Activated CD8-positive, alpha-beta T cell treated with anti-CD3 and anti-CD28 coated beads, Interleukin-2, amount 10 ng/mL, durations not matched to agents 7 days and 5 days (primary cell): ENCODE results near the gene IRF4. TPM values are rescaled to one million over a fixed set of nuclear protein-coding genes. Genes with fewer than 3 reads are reported as not detected.
"Not testable (repeated sequence)": the region's sequence is repeated elsewhere in the genome, so short reads cannot be mapped to it uniquely, and the experiment has no call there.

ENCODE experiments used
- ATAC-seq: fragments of 150-1000 bp; cut with Tn5 transposase; one replicate; pipeline ENCODE4 v1.10.0; 2021; ENCODE audit warnings: moderate library complexity
- CTCF ChIA-PET: fragments of 350-600 bp; sonication (Branson Sonifier 250); formaldehyde crosslinking; loops from one replicate; lab custom pipeline; 2021; ENCODE audit warnings: antibody characterized with exemption; lab: Charles Lee
- POLR2A ChIA-PET: fragments of 350-600 bp; sonication (Branson Sonifier 250); formaldehyde crosslinking; loops from one replicate; lab custom pipeline; 2021; ENCODE audit warnings: antibody characterized with exemption; lab: Charles Lee
- DNase-seq: peaks from one replicate; pipeline ENCODE4 v3.0.0-alpha.2; 2020
- H3K27ac Mint-ChIP-seq: one replicate; pipeline ENCODE4 v1.8.0; 2021; ENCODE audit warnings: mild to moderate bottlenecking, mixed read lengths
- H3K27me3 Mint-ChIP-seq: one replicate; pipeline ENCODE4 v1.8.0; 2021; ENCODE audit warnings: low read depth, mixed read lengths
- H3K36me3 Mint-ChIP-seq: one replicate; pipeline ENCODE4 v1.8.0; 2021; ENCODE audit warnings: low read depth, mixed read lengths
- H3K4me1 Mint-ChIP-seq: one replicate; pipeline ENCODE4 v1.8.0; 2021; ENCODE audit warnings: low read depth, mixed read lengths
- H3K4me3 Mint-ChIP-seq: one replicate; pipeline ENCODE4 v1.8.0; 2021; ENCODE audit warnings: mild to moderate bottlenecking, mixed read lengths
- H3K9me3 Mint-ChIP-seq: one replicate; pipeline ENCODE4 v1.8.0; 2022; ENCODE audit warnings: mixed read lengths; ENCODE audit not compliant: insufficient read depth
- total RNA-seq, 2 experiments: library from RNA; stranded (reverse); gene quantifications; one replicate each; pipeline ENCODE4 v1.2.3, GENCODE V29; 2021

IRF4 gene
- total RNA-seq, 2 experiments from 2014 or later = 91.2 to 95.2 TPM

DNA sequence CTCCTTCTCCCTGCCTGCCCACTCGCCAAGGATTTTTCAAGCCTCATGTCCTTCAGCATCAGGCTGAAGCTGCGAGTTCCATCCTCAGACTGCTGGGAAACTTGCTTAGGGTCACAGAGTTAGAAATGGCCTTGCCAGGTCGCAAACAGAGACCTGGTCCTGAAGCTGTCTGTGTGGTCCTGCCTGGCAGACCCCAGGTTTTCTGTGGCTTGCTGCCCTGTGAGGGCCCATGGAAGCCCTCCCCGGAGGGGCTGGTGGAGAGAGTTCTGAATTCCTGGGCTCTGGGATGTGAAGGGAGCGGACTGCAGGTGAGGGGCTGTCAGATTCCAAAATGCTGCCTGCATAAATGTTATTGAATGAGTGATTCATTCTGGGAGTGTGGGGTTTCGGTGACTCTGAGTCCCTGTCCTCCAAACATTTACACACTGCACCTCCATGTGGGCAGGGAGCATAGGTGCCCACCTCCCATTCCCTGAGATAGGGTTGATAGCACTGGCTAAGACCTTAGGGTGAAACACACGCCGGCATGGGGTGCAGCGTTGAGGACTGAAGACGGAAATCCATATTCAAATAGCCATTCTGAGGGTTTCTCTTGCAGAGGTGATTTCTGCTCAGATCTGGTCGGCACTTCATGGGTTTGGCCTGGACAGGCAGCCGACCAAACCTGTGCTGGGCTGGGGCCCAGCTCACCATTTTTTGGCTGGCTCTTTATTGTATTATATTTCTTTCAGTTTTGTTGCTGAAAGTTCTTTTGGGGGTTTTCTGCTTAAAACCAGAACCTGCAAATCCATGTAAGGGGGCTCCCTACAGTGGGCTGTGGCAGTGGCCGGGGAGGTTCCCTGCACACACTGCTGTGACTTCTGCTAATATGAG, 21.8 kb upstream of the IRF4 start:
- H3K9me3 Mint-ChIP-seq = no peaks in the 10 kb centered on the region
- POLR2A ChIA-PET = no interaction called here
- ATAC-seq (no peak), DNase-seq (no peak)
- peaks cover 32% of the 10 kb centered on the region for H3K27me3 Mint-ChIP-seq
- H3K36me3 Mint-ChIP-seq = no peaks in the 10 kb centered on the region
- no peak overlapping the region for H3K27ac Mint-ChIP-seq
- no peak overlapping the region for H3K4me3 Mint-ChIP-seq
- CTCF ChIA-PET = no interaction called here
- H3K4me1 Mint-ChIP-seq = peaks cover 6% of the 10 kb centered on the region

DNA sequence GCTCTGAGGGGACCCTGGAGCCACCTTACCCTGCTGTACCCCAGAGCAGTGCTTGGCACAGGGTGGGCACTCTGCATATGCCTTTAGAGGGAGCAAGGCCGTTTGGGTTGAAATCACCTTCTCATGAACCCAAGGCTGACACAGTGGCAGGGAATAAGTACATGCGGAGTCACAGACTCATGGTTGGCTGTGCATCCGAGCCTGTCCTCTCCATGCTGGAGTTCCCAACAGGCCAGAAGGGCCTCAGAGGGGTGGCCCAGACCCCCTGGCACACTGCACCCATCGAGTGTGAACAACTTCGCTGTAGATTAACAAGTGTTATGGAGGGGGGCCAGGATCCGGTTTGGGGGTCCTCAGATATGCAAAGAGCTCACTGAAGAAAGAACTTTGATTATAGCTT, 21.0 kb upstream of the IRF4 start:
- CTCF ChIA-PET = no interaction called here
- DNase-seq = no peak
- no peaks in the 10 kb centered on the region for H3K9me3 Mint-ChIP-seq
- H3K27ac Mint-ChIP-seq = no peak overlapping the region
- peaks cover 37% of the 10 kb centered on the region for H3K27me3 Mint-ChIP-seq
- H3K4me1 Mint-ChIP-seq = peaks cover 6% of the 10 kb centered on the region
- POLR2A ChIA-PET = no interaction called here
- no peak for ATAC-seq
- no peak overlapping the region for H3K4me3 Mint-ChIP-seq
- no peaks in the 10 kb centered on the region for H3K36me3 Mint-ChIP-seq

DNA sequence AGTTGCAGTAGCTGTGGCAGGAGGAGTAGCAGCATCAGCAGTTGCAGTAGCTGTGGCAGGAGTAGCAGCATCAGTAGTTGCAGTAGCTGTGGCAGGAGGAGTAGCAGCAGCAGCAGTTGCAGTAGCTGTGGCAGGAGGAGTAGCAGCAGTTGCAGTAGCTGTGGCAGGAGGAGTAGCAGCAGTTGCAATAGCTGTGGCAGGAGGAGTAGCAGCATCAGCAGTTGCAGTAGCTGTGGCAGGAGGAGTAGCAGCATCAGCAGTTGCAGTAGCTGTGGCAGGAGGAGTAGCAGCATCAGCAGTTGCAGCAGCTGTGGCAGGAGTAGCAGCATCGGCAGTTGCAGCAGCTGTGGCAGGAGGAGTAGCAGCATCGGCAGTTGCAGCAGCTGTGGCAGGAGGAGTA, 19.7 kb upstream of the IRF4 start:
- H3K9me3 Mint-ChIP-seq, ATAC-seq, H3K27ac Mint-ChIP-seq, H3K36me3 Mint-ChIP-seq, H3K4me3 Mint-ChIP-seq, DNase-seq, POLR2A ChIA-PET, H3K4me1 Mint-ChIP-seq: not testable (repeated sequence)
- CTCF ChIA-PET = interaction anchor here (0.7 kb wide), 1 partner anchor 18 kb away, joined by 4 read pairs; no protein-coding TSS in a partner anchor
- peaks cover 37% of the 10 kb centered on the region for H3K27me3 Mint-ChIP-seq

DNA sequence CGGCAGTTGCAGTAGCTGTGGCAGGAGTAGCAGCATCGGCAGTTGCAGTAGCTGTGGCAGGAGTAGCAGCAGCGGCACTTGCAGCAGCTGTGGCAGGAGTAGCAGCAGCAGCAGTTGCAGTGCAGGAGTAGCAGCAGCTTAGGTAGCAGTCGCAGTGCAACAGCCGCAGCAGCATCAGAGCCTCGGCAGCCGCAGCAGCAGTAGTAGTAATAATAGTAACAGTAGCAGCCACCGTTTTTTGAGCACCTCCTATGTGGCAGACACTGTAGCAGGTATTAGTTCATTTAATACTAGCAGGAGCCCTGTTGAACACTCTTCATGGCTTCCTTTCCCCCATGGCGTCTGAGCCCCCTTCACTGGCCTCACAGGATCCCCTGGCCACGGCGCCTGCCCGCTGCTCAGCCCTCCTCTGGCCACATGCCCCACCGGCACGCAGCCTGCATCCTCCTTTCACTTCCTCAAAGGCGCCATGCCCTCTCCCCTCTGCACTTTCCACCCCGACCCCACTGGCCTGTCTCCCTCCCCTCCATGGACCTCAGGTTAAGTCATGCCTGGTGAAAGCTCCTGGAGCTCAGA, 19.1 kb upstream of the IRF4 start:
- Mint-ChIP-seq H3K27ac (peak overlapping the region; percentile 16), H3K27me3 (peaks cover 34% of the 10 kb centered on the region), H3K36me3 (no peaks in the 10 kb centered on the region), H3K4me1 (peaks cover 14% of the 10 kb centered on the region), H3K4me3 (no peak overlapping the region), H3K9me3 (no peaks in the 10 kb centered on the region)
- CTCF ChIA-PET = interaction anchor here (0.7 to 1.6 kb wide), 3 partner anchors 11 to 34 kb away, joined by 3 to 5 read pairs (median 4); no protein-coding TSS in a partner anchor
- ATAC-seq (no peak), DNase-seq (no peak)
- POLR2A ChIA-PET = interaction anchor here (0.5 kb wide), 1 partner anchor 360 kb away, joined by 3 read pairs; no protein-coding TSS in a partner anchor

DNA sequence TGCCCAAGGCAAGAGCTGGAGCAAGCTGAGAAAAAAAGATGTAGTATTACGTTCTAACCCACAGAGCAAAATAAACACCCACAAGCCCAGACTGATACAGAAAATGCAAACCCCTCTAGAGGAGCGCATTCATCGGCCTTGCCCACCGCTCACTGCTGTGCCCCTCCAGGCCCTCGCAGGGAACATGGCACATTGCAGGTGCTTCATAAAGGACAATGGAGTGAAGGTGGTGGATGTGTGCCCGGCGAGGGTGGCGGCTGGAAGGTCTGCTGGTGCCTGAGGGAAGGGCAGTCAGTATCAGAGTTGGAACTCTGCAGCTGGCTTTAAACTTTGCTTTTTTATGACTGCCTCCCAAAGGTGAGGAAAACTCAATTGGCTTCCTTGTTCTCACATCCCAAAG, 18.5 kb upstream of the IRF4 start:
- no peak overlapping the region for H3K4me3 Mint-ChIP-seq
- no peaks in the 10 kb centered on the region for H3K36me3 Mint-ChIP-seq
- ATAC-seq (no peak), DNase-seq (no peak)
- H3K9me3 Mint-ChIP-seq = no peaks in the 10 kb centered on the region
- CTCF ChIA-PET = interaction anchor here (1.6 kb wide), 1 partner anchor 10 kb away, joined by 5 read pairs; no protein-coding TSS in a partner anchor
- H3K27ac Mint-ChIP-seq = peak overlapping the region; percentile 16
- H3K27me3 Mint-ChIP-seq = peaks cover 31% of the 10 kb centered on the region
- peaks cover 18% of the 10 kb centered on the region for H3K4me1 Mint-ChIP-seq
- POLR2A ChIA-PET = no interaction called here

DNA sequence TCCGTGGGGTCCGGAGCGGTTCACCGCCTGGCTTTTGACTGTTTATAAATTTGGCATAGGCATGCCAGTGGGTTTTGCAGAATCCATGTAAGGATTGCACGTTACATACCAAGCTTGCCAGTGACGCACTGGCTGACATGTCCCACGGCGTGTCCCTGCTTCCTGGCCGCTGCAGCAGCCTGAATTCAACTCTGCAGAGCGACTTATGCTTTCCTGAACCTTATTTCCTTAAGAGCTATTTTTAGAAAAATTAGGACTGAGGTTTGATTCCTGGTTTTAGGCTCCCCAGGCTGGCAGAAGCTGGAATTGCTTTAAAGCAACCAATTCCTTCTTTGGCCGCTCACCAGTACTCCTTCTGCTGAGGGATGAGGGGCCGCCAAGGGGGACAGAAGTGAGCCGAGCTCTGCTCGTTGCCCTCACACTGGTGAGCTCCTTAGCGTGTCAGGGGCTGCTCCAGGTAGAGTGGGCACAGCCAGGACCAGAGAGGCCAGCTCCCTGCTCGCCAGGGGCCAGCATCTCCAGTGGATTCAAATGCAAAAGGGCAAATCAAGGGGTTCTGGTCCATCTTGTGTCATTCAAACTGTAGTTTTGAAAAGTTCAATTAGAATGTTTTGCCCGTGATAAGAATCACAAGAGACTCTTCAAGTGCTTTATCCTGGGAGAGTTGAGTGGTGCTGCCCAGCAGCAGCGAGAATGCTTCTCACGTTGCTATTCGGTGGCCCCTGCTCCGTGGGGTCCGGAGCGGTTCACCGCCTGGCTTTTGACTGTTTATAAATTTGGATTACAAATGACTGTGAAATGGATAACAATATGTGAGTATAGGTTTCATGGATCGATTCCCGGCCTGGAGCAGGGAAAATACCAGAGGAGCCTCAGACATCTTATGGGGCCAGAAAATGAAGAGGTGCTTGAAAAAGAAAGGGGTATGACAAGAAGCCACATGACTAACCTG, 17.5 kb upstream of the IRF4 start:
- ATAC-seq (no peak), DNase-seq (no peak)
- peaks cover 26% of the 10 kb centered on the region for H3K4me1 Mint-ChIP-seq
- H3K27ac Mint-ChIP-seq = no peak overlapping the region
- no peak overlapping the region for H3K4me3 Mint-ChIP-seq
- peaks cover 31% of the 10 kb centered on the region for H3K27me3 Mint-ChIP-seq
- no peaks in the 10 kb centered on the region for H3K9me3 Mint-ChIP-seq
- no peaks in the 10 kb centered on the region for H3K36me3 Mint-ChIP-seq
- ChIA-PET CTCF (interaction anchor here (1.6 kb wide), 1 partner anchor 9 kb away, joined by 5 read pairs; no protein-coding TSS in a partner anchor), POLR2A (no interaction called here)

DNA sequence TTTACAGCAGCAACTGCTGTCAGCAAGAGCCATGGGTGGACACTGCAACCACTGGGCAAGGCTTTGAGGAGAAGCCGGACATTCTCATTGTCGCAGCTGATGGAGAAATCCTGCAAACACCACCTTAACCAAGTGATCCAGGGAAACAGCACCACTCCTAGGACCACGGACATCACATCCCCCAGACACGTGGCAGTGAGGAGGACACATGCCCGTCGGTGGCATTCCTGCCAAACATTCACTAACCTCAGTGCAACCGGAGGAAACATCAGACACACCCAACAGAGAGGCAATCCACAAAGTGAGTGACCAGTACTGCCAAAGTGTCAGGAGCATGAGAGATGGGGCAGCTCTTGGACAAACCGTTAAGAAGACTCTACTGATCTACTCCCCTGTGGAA, 16.6 kb upstream of the IRF4 start:
- no peaks in the 10 kb centered on the region for H3K36me3 Mint-ChIP-seq
- no peak overlapping the region for H3K4me3 Mint-ChIP-seq
- peaks cover 33% of the 10 kb centered on the region for H3K4me1 Mint-ChIP-seq
- H3K9me3 Mint-ChIP-seq = no peaks in the 10 kb centered on the region
- no peak for ATAC-seq
- H3K27ac Mint-ChIP-seq = no peak overlapping the region
- H3K27me3 Mint-ChIP-seq = peaks cover 30% of the 10 kb centered on the region
- DNase-seq = no peak
- POLR2A ChIA-PET = interaction anchor here (0.6 to 1.4 kb wide), 2 partner anchors 17 to 1238 kb away, joined by 3 to 6 read pairs; partner anchors contain the start of gene IRF4
- CTCF ChIA-PET = no interaction called here

DNA sequence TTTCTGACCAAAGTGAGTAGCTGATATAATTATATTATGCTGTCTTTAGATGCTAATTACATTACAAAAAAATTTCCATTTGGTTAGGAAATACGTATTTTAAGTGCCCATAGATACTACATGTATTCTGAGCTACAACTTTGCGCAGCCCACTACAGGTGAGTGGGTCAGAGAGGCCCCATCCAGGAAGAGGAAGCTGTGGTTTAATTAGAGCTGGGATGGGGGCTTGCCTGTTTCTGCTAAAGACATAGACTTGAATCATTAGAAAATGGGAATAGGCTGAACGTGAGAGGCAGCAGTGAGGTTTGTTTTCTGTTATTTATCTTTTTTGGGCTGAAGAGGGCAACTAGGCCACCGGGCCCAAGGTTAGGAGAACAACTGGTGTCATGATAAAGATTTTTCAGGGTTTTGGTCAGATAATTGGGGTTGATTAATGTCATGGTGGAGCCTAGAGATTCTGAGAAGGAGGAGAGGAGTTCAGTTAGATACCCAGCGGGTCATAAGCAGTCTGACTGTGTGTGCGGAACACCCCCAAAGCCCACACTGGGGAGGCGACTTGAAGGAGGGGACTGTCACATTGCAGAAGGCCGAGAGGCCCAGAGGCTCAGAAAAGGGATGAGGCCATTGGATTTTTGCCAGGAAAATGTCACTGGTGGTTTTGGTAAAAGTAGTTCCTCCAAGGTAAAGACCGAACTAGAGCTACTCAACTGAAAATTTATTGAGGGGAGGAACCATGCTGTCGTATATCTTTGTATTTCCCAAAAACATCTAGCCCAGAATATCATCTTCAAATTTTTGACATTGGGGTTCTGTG, 14.5 kb upstream of the IRF4 start:
- H3K4me3 Mint-ChIP-seq = no peak overlapping the region
- peaks cover 25% of the 10 kb centered on the region for H3K27me3 Mint-ChIP-seq
- H3K9me3 Mint-ChIP-seq = no peaks in the 10 kb centered on the region
- DNase-seq (no peak), ATAC-seq (no peak)
- CTCF ChIA-PET = interaction anchor here (1.3 kb wide), 2 partner anchors 12 to 38 kb away, joined by 4 to 5 read pairs; no protein-coding TSS in a partner anchor
- POLR2A ChIA-PET = interaction anchor here (1.5 kb wide), 1 partner anchor 13 kb away, joined by 3 read pairs; no protein-coding TSS in a partner anchor
- H3K27ac Mint-ChIP-seq = no peak overlapping the region
- no peaks in the 10 kb centered on the region for H3K36me3 Mint-ChIP-seq
- peaks cover 40% of the 10 kb centered on the region for H3K4me1 Mint-ChIP-seq

DNA sequence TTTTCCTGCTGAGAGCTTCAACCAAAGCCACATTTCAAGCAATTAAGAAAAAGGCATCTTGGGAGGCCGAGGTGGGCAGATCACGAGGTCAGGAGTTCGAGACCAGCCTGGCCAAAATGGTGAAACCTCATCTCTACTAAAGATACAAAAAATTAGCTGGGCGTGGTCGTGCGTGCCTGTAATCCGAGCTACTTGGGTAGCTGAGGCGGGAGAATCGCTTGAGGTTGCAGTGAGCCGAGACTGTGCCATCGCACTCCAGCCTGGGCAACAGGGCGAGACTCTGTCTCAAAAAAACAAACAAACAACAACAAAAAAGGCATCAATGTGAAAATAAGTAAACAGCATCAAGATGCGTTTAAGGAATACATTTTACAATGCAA, 13.9 kb upstream of the IRF4 start:
- H3K27ac Mint-ChIP-seq, ATAC-seq, CTCF ChIA-PET, POLR2A ChIA-PET, H3K36me3 Mint-ChIP-seq, DNase-seq, H3K4me3 Mint-ChIP-seq, H3K9me3 Mint-ChIP-seq: not testable (repeated sequence)
- peaks cover 38% of the 10 kb centered on the region for H3K4me1 Mint-ChIP-seq
- peaks cover 24% of the 10 kb centered on the region for H3K27me3 Mint-ChIP-seq

DNA sequence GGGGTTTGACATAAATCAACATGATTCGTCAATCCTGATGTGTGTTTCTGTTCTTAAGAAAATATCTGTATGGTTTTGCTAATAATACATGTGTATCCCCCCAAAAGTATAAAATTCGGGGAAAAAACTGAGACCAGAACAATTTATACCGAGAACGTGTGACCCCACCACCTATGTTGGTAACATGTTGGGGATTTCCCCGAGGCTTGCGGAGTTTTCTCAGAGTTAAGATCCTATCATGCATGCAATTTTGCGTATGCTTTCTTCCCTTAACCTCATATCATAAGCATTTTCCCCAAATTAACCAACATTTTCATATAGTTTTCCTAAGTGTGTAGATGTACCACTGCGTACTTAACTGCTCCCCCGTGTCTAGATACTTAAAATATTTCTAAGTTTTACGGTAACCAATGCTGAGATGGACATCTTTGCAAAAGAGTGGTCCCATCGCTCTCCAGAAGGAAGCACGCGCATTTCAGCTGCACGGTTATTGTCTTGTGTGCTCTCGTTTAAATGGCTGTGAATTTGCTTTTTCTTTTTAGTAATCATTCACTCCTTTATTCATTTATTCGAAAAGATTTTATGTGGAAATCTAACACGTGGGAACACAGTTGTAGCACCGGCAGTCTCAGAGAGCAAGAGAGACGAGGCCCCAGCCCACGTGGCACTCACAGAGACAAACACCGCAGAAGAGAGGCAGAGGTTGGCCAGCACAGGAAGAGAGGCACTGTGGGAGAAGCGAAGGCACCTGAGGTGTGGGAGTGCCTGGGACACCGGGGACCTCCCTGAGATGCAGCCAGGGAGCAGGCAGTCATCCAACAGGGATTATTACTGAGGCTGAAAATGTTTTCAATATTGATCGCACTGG, 13.2 kb upstream of the IRF4 start:
- Mint-ChIP-seq H3K4me1 (peaks cover 34% of the 10 kb centered on the region), H3K36me3 (no peaks in the 10 kb centered on the region), H3K9me3 (no peaks in the 10 kb centered on the region), H3K27ac (no peak overlapping the region), H3K27me3 (peaks cover 18% of the 10 kb centered on the region), H3K4me3 (no peak overlapping the region)
- CTCF ChIA-PET = no interaction called here
- POLR2A ChIA-PET = no interaction called here
- no peak for DNase-seq
- no peak for ATAC-seq
